Measurements from ENCODE around the gene HEMGN. TPM values are rescaled to one million over a fixed set of nuclear protein-coding genes. Genes with fewer than 3 reads are reported as not detected.
"Not testable (repeated sequence)": the region's sequence is repeated elsewhere in the genome, so short reads cannot be mapped to it uniquely, and the experiment has no call there.

HEMGN gene
- total RNA-seq, 1 experiment from 2014 or later: 0.11 TPM

- H3K27ac Mint-ChIP-seq; ATAC-seq; H3K36me3 Mint-ChIP-seq; H3K9me3 Mint-ChIP-seq; CTCF ChIA-PET; DNase-seq (ENCODE audit: low spot score); H3K4me1 Mint-ChIP-seq; POLR2A ChIA-PET; H3K4me3 Mint-ChIP-seq: not testable (repeated sequence)
- peaks cover 100% of the 10 kb centered on the region for H3K27me3 Mint-ChIP-seq (ENCODE audit: low read depth)
Observed at GRCh38 chr9:97976633-97977032, 38.7 kb upstream of the HEMGN start.

- DNase-seq (ENCODE audit: low spot score) (no peak), ATAC-seq (no peak)
- Mint-ChIP-seq H3K4me3 (no peak overlapping the region), H3K27ac (no peak overlapping the region), H3K36me3 (no peaks in the 10 kb centered on the region), H3K4me1 (no peaks in the 10 kb centered on the region), H3K27me3 (ENCODE audit: low read depth) (peaks cover 97% of the 10 kb centered on the region), H3K9me3 (peaks cover 5% of the 10 kb centered on the region)
- POLR2A ChIA-PET: no interaction called here
- TF ChIP-seq E2F1 (CRISPR knock-in tag; IDR thresholded peaks at IDR 0.05) (no peak), ZNF423 (CRISPR knock-in tag; IDR thresholded peaks at IDR 0.05) (no peak), CREM (CRISPR knock-in tag; IDR thresholded peaks at IDR 0.05) (no peak), MYBL2 (CRISPR knock-in tag; IDR thresholded peaks at IDR 0.05) (no peak)
- CTCF ChIA-PET: no interaction called here
Observed at GRCh38 chr9:97975376-97975775, 37.4 kb upstream of the HEMGN start.

- no peak for TF ChIP-seq HMGXB4 (CRISPR knock-in tag; IDR thresholded peaks at IDR 0.05)
- no peak for TF ChIP-seq ZNF219 (CRISPR knock-in tag; IDR thresholded peaks at IDR 0.05; ENCODE audit: borderline replicate concordance)
- no peak for TF ChIP-seq USF2 (CRISPR knock-in tag; IDR thresholded peaks at IDR 0.05)
- TF ChIP-seq HMGA2 (CRISPR knock-in tag; IDR thresholded peaks at IDR 0.05): no peak
- no peak for TF ChIP-seq ESRRA (CRISPR knock-in tag; IDR thresholded peaks at IDR 0.05; ENCODE audit: borderline replicate concordance)
- no peak for TF ChIP-seq ZNF512 (CRISPR knock-in tag; IDR thresholded peaks at IDR 0.05; ENCODE audit: borderline replicate concordance)
- TF ChIP-seq SOX15 (CRISPR knock-in tag; IDR thresholded peaks at IDR 0.05): no peak
- TF ChIP-seq NFYB (CRISPR knock-in tag; conservative IDR thresholded peaks at IDR 0.05; ENCODE audit: low read depth): no peak
- no peak for TF ChIP-seq ZNF532 (CRISPR knock-in tag; IDR thresholded peaks at IDR 0.05; ENCODE audit: borderline replicate concordance)
- TF ChIP-seq KAT7 (CRISPR knock-in tag; IDR thresholded peaks at IDR 0.05; ENCODE audit: borderline replicate concordance): no peak
- TF ChIP-seq RORB (CRISPR knock-in tag; IDR thresholded peaks at IDR 0.05): no peak
- no peak for TF ChIP-seq FOXP1 (CRISPR knock-in tag; IDR thresholded peaks at IDR 0.05; ENCODE audit: borderline replicate concordance)
- TF ChIP-seq JUN (CRISPR knock-in tag; IDR thresholded peaks at IDR 0.05): no peak
- H3K36me3 Mint-ChIP-seq: no peaks in the 10 kb centered on the region
- CTCF ChIA-PET: no interaction called here
- ATAC-seq (no peak), DNase-seq (ENCODE audit: low spot score) (no peak)
- POLR2A ChIA-PET: no interaction called here
- H3K9me3 Mint-ChIP-seq: peaks cover 5% of the 10 kb centered on the region
- H3K4me3 Mint-ChIP-seq: no peak overlapping the region
- no peak overlapping the region for H3K27ac Mint-ChIP-seq
- no peaks in the 10 kb centered on the region for H3K4me1 Mint-ChIP-seq
- H3K27me3 Mint-ChIP-seq (ENCODE audit: low read depth): peaks cover 84% of the 10 kb centered on the region
Observed at GRCh38 chr9:97972753-97973152, 34.8 kb upstream of the HEMGN start.
